Non-pigmented ciliary epithelial cell (primary cell): ENCODE data around the gene ATP11A.
"Not testable (repeated sequence)": the region's sequence is repeated elsewhere in the genome, so short reads cannot be mapped to it uniquely, and the experiment has no call there.

Experiments
- DNase-seq: peaks from one replicate; pipeline ENCODE4 v3.0.0-alpha.2; 2010; ENCODE audit warnings: low read depth

The ATP11A gene

GRCh38 chr13:112775791-112776279, 86.0 kb downstream of the ATP11A start:
- DNase-seq = no peak

- no peak for DNase-seq
Observed at GRCh38 chr13:112776354-112776753, 86.5 kb downstream of the ATP11A start.

- DNase-seq = no peak
Observed at GRCh38 chr13:112776971-112777370, 87.1 kb downstream of the ATP11A start.

GRCh38 chr13:112777637-112778406, 88.0 kb downstream of the ATP11A start:
- DNase-seq = no peak

- DNase-seq = no peak
Observed at GRCh38 chr13:112779856-112780604, 90.2 kb downstream of the ATP11A start.

- no peak for DNase-seq
Observed at GRCh38 chr13:112781287-112781686, 91.4 kb downstream of the ATP11A start.

GRCh38 chr13:112781881-112782361, 92.1 kb downstream of the ATP11A start:
- no peak for DNase-seq

- DNase-seq = no peak
Observed at GRCh38 chr13:112782429-112783010, 92.7 kb downstream of the ATP11A start.

- no peak for DNase-seq
Observed at GRCh38 chr13:112783135-112783977, 93.5 kb downstream of the ATP11A start.

- DNase-seq = no peak
Observed at GRCh38 chr13:112783978-112784371, 94.1 kb downstream of the ATP11A start.

GRCh38 chr13:112784811-112785482, 95.1 kb downstream of the ATP11A start:
- DNase-seq = no peak

- DNase-seq = no peak
Observed at GRCh38 chr13:112785483-112785856, 95.6 kb downstream of the ATP11A start.

- DNase-seq = not testable (repeated sequence)
Observed at GRCh38 chr13:112786810-112787209, 97.0 kb downstream of the ATP11A start.

- no peak for DNase-seq
Observed at GRCh38 chr13:112790735-112791641, 101.2 kb downstream of the ATP11A start.

GRCh38 chr13:112791663-112792440, 102.0 kb downstream of the ATP11A start:
- no peak for DNase-seq

GRCh38 chr13:112792511-112792910, 102.7 kb downstream of the ATP11A start:
- no peak for DNase-seq

- no peak for DNase-seq
Observed at GRCh38 chr13:112793545-112794445, 104.0 kb downstream of the ATP11A start.

- no peak for DNase-seq
Observed at GRCh38 chr13:112795277-112795676, 105.4 kb downstream of the ATP11A start.
